ENCODE data around the gene DYNLRB1.
"Not testable (repeated sequence)": the region's sequence is repeated elsewhere in the genome, so short reads cannot be mapped to it uniquely, and the experiment has no call there.

The DYNLRB1 gene

GRCh38 chr20:34516247-34517113, at the start of gene DYNLRB1:
DYNLRB1 (plus strand) TSS chr20:34516422; CDS start chr20:34516459, 37 bp downstream.
- Mint-ChIP-seq H3K36me3 (ENCODE audit: low read depth) (peaks cover 2% of the 10 kb centered on the region), H3K9me3 (no peaks in the 10 kb centered on the region), H3K27me3 (ENCODE audit: low read depth) (no peaks in the 10 kb centered on the region), H3K4me1 (ENCODE audit: low read depth) (peaks cover 25% of the 10 kb centered on the region), H3K4me3 (peak within 1 kb of the TSS; percentile 97), H3K27ac (peak within 1 kb of the TSS; percentile 97)

- Mint-ChIP-seq H3K36me3 (ENCODE audit: low read depth) (peaks cover 18% of the 10 kb centered on the region), H3K9me3 (no peaks in the 10 kb centered on the region)
Measured at GRCh38 chr20:34468951-34469350, 47.3 kb upstream of the DYNLRB1 start.

GRCh38 chr20:34472246-34472925, 43.8 kb upstream of the DYNLRB1 start:
- H3K27me3 Mint-ChIP-seq (ENCODE audit: low read depth): no peaks in the 10 kb centered on the region
- peaks cover 7% of the 10 kb centered on the region for H3K4me1 Mint-ChIP-seq (ENCODE audit: low read depth)
- H3K27ac Mint-ChIP-seq: no peak overlapping the region
- H3K36me3 Mint-ChIP-seq (ENCODE audit: low read depth): peaks cover 31% of the 10 kb centered on the region
- H3K9me3 Mint-ChIP-seq: no peaks in the 10 kb centered on the region
- H3K4me3 Mint-ChIP-seq: no peak overlapping the region

More at GRCh38 chr20:34468951-34469350, 47.3 kb upstream of the DYNLRB1 start:
- Mint-ChIP-seq H3K4me3 (no peak overlapping the region), H3K4me1 (ENCODE audit: low read depth) (peaks cover 1% of the 10 kb centered on the region), H3K27ac (no peak overlapping the region), H3K27me3 (ENCODE audit: low read depth) (no peaks in the 10 kb centered on the region)

GRCh38 chr20:34473262-34473883, 42.8 kb upstream of the DYNLRB1 start:
- H3K9me3 Mint-ChIP-seq: no peaks in the 10 kb centered on the region
- peaks cover 33% of the 10 kb centered on the region for H3K36me3 Mint-ChIP-seq (ENCODE audit: low read depth)
- no peak overlapping the region for H3K4me3 Mint-ChIP-seq
- no peak overlapping the region for H3K27ac Mint-ChIP-seq
- H3K4me1 Mint-ChIP-seq (ENCODE audit: low read depth): peaks cover 7% of the 10 kb centered on the region
- H3K27me3 Mint-ChIP-seq (ENCODE audit: low read depth): no peaks in the 10 kb centered on the region

GRCh38 chr20:34475979-34476736, 40.1 kb upstream of the DYNLRB1 start:
- peaks cover 48% of the 10 kb centered on the region for H3K36me3 Mint-ChIP-seq (ENCODE audit: low read depth)
- H3K27me3 Mint-ChIP-seq (ENCODE audit: low read depth): no peaks in the 10 kb centered on the region
- peaks cover 10% of the 10 kb centered on the region for H3K4me1 Mint-ChIP-seq (ENCODE audit: low read depth)
- H3K4me3 Mint-ChIP-seq: no peak overlapping the region
- H3K9me3 Mint-ChIP-seq: peaks cover 5% of the 10 kb centered on the region
- no peak overlapping the region for H3K27ac Mint-ChIP-seq

- Mint-ChIP-seq H3K4me1 (ENCODE audit: low read depth) (peaks cover 8% of the 10 kb centered on the region), H3K4me3 (no peak overlapping the region), H3K27ac (no peak overlapping the region), H3K27me3 (ENCODE audit: low read depth) (no peaks in the 10 kb centered on the region), H3K9me3 (peaks cover 18% of the 10 kb centered on the region), H3K36me3 (ENCODE audit: low read depth) (peaks cover 69% of the 10 kb centered on the region)
Measured at GRCh38 chr20:34479627-34480026, 36.6 kb upstream of the DYNLRB1 start.

- H3K27ac Mint-ChIP-seq; H3K4me3 Mint-ChIP-seq; H3K4me1 Mint-ChIP-seq (ENCODE audit: low read depth); H3K27me3 Mint-ChIP-seq (ENCODE audit: low read depth): not testable (repeated sequence)
- Mint-ChIP-seq H3K36me3 (ENCODE audit: low read depth) (peaks cover 61% of the 10 kb centered on the region), H3K9me3 (peaks cover 18% of the 10 kb centered on the region)
Measured at GRCh38 chr20:34482154-34482553, 34.1 kb upstream of the DYNLRB1 start.

GRCh38 chr20:34483585-34484220, 32.5 kb upstream of the DYNLRB1 start:
- H3K27ac Mint-ChIP-seq; H3K4me3 Mint-ChIP-seq; H3K27me3 Mint-ChIP-seq (ENCODE audit: low read depth); H3K4me1 Mint-ChIP-seq (ENCODE audit: low read depth): not testable (repeated sequence)
- peaks cover 61% of the 10 kb centered on the region for H3K36me3 Mint-ChIP-seq (ENCODE audit: low read depth)
- H3K9me3 Mint-ChIP-seq: peaks cover 18% of the 10 kb centered on the region

- no peak overlapping the region for H3K27ac Mint-ChIP-seq
- peaks cover 13% of the 10 kb centered on the region for H3K9me3 Mint-ChIP-seq
- H3K4me1 Mint-ChIP-seq (ENCODE audit: low read depth): peaks cover 1% of the 10 kb centered on the region
- no peaks in the 10 kb centered on the region for H3K27me3 Mint-ChIP-seq (ENCODE audit: low read depth)
- H3K36me3 Mint-ChIP-seq (ENCODE audit: low read depth): peaks cover 55% of the 10 kb centered on the region
- no peak overlapping the region for H3K4me3 Mint-ChIP-seq
Measured at GRCh38 chr20:34485068-34485634, 31.1 kb upstream of the DYNLRB1 start.

- Mint-ChIP-seq H3K4me1 (ENCODE audit: low read depth) (peaks cover 1% of the 10 kb centered on the region), H3K27me3 (ENCODE audit: low read depth) (no peaks in the 10 kb centered on the region), H3K4me3 (no peak overlapping the region), H3K27ac (no peak overlapping the region), H3K36me3 (ENCODE audit: low read depth) (peaks cover 38% of the 10 kb centered on the region), H3K9me3 (no peaks in the 10 kb centered on the region)
Measured at GRCh38 chr20:34491226-34491931, 24.8 kb upstream of the DYNLRB1 start.

GRCh38 chr20:34491932-34492509, 24.2 kb upstream of the DYNLRB1 start:
- no peaks in the 10 kb centered on the region for H3K9me3 Mint-ChIP-seq
- H3K36me3 Mint-ChIP-seq (ENCODE audit: low read depth): peaks cover 38% of the 10 kb centered on the region
- H3K4me3 Mint-ChIP-seq: no peak overlapping the region
- no peak overlapping the region for H3K27ac Mint-ChIP-seq
- H3K27me3 Mint-ChIP-seq (ENCODE audit: low read depth): no peaks in the 10 kb centered on the region
- peaks cover 1% of the 10 kb centered on the region for H3K4me1 Mint-ChIP-seq (ENCODE audit: low read depth)

GRCh38 chr20:34493646-34494045, 22.6 kb upstream of the DYNLRB1 start:
- H3K4me3 Mint-ChIP-seq: no peak overlapping the region
- H3K9me3 Mint-ChIP-seq: no peaks in the 10 kb centered on the region
- no peak overlapping the region for H3K27ac Mint-ChIP-seq
- no peaks in the 10 kb centered on the region for H3K27me3 Mint-ChIP-seq (ENCODE audit: low read depth)
- H3K36me3 Mint-ChIP-seq (ENCODE audit: low read depth): peaks cover 48% of the 10 kb centered on the region
- H3K4me1 Mint-ChIP-seq (ENCODE audit: low read depth): no peaks in the 10 kb centered on the region

- peaks cover 52% of the 10 kb centered on the region for H3K36me3 Mint-ChIP-seq (ENCODE audit: low read depth)
Measured at GRCh38 chr20:34495307-34495706, 20.9 kb upstream of the DYNLRB1 start.

More at GRCh38 chr20:34495307-34495706, 20.9 kb upstream of the DYNLRB1 start:
- no peak overlapping the region for H3K27ac Mint-ChIP-seq
- peaks cover 5% of the 10 kb centered on the region for H3K4me1 Mint-ChIP-seq (ENCODE audit: low read depth)
- no peaks in the 10 kb centered on the region for H3K27me3 Mint-ChIP-seq (ENCODE audit: low read depth)
- no peak overlapping the region for H3K4me3 Mint-ChIP-seq
- H3K9me3 Mint-ChIP-seq: peaks cover 9% of the 10 kb centered on the region
